HEK293 (cell line): ENCODE results near the gene FMN1.
A peak's percentile ranks its signal among the peaks of the same experiment; 100 is the strongest.

Experiments used
- HOXA7 ChIP-seq: sonication (generic); formaldehyde crosslinking; IDR thresholded peaks from 2 replicates; pipeline ENCODE4 v1.8.1; 2022; ENCODE audit warnings: missing genetic modification reagents, borderline replicate concordance
- YY2 ChIP-seq: fragments of 450-650 bp; formaldehyde crosslinking; IDR thresholded peaks from 2 replicates; pipeline ENCODE4 v1.5.1; 2016; ENCODE audit warnings: missing biosample characterization, missing genetic modification characterization
- ZEB2 ChIP-seq: fragments of 450-650 bp; formaldehyde crosslinking; IDR thresholded peaks from 2 replicates; pipeline ENCODE4 v1.5.1; 2016; ENCODE audit warnings: missing biosample characterization, missing genetic modification characterization
- ZNF10 ChIP-seq: fragments of 450-650 bp; formaldehyde crosslinking; IDR thresholded peaks from 2 replicates; pipeline ENCODE4 v1.5.1; 2017; ENCODE audit warnings: missing biosample characterization, missing genetic modification characterization
- ZNF138 ChIP-seq: fragments of 450-650 bp; formaldehyde crosslinking; IDR thresholded peaks from 2 replicates; pipeline ENCODE4 v1.5.1; 2016; ENCODE audit warnings: missing biosample characterization, missing genetic modification characterization, borderline replicate concordance
- ZNF157 ChIP-seq: fragments of 450-650 bp; formaldehyde crosslinking; IDR thresholded peaks from 2 replicates; pipeline ENCODE4 v1.5.1; 2016; ENCODE audit warnings: missing biosample characterization, missing genetic modification characterization
- ZNF16 ChIP-seq: fragments of 450-650 bp; formaldehyde crosslinking; IDR thresholded peaks from 2 replicates; pipeline ENCODE4 v1.5.1; 2016; ENCODE audit warnings: low read depth, missing biosample characterization, missing genetic modification characterization
- ZNF184 ChIP-seq: fragments of 450-650 bp; IDR thresholded peaks from 2 replicates; pipeline ENCODE4 v1.5.1; 2018; ENCODE audit warnings: missing biosample characterization, mild to moderate bottlenecking, missing genetic modification characterization
- ZNF274 ChIP-seq, 2 experiments: fragments of 200-500 bp in 1 of 2; fragments of 450-650 bp in 1 of 2; sonication (Bioruptor generic) in 1 of 2; formaldehyde crosslinking in 1 of 2; IDR thresholded peaks; 2 replicates each; pipeline versions ENCODE4 v1.5.1 to v1.6.1; 2014 to 2016; ENCODE audit warnings: borderline replicate concordance in 1 of 2, inconsistent platforms in 1 of 2, low read length in 1 of 2, missing biosample characterization in 1 of 2, missing genetic modification characterization in 1 of 2
- ZNF335 ChIP-seq: fragments of 450-650 bp; formaldehyde crosslinking; conservative IDR thresholded peaks from 2 replicates; pipeline ENCODE4 v1.5.1; 2016; ENCODE audit warnings: missing biosample characterization, missing genetic modification characterization
- ZNF37A ChIP-seq: fragments of 450-650 bp; IDR thresholded peaks from 2 replicates; pipeline ENCODE4 v1.5.1; 2018; ENCODE audit warnings: missing biosample characterization, missing genetic modification characterization
- ZNF423 ChIP-seq: fragments of 450-650 bp; formaldehyde crosslinking; IDR thresholded peaks from 2 replicates; pipeline ENCODE4 v1.5.1; 2016; ENCODE audit warnings: missing biosample characterization, missing genetic modification characterization
- ZNF514 ChIP-seq: fragments of 450-650 bp; formaldehyde crosslinking; IDR thresholded peaks from 2 replicates; pipeline ENCODE4 v1.5.1; 2016; ENCODE audit warnings: missing biosample characterization, missing genetic modification characterization
- ZNF549 ChIP-seq: fragments of 450-650 bp; IDR thresholded peaks from 2 replicates; pipeline ENCODE4 v1.5.1; 2018; ENCODE audit warnings: missing biosample characterization, missing genetic modification characterization, mild to moderate bottlenecking, inconsistent platforms, moderate library complexity
- ZNF560 ChIP-seq: fragments of 450-650 bp; formaldehyde crosslinking; IDR thresholded peaks from 2 replicates; pipeline ENCODE4 v1.5.1; 2017; ENCODE audit warnings: missing biosample characterization, missing genetic modification characterization, borderline replicate concordance
- ZNF561 ChIP-seq: fragments of 450-650 bp; IDR thresholded peaks from 2 replicates; pipeline ENCODE4 v1.5.1; 2018; ENCODE audit warnings: missing biosample characterization, missing genetic modification characterization, borderline replicate concordance
- ZNF623 ChIP-seq: fragments of 450-650 bp; formaldehyde crosslinking; IDR thresholded peaks from 2 replicates; pipeline ENCODE4 v1.5.1; 2016; ENCODE audit warnings: missing biosample characterization, missing genetic modification characterization
- ZNF629 ChIP-seq: fragments of 450-650 bp; formaldehyde crosslinking; IDR thresholded peaks from 2 replicates; pipeline ENCODE4 v1.5.1; 2017; ENCODE audit warnings: missing biosample characterization, missing genetic modification characterization
- ZNF660 ChIP-seq: fragments of 450-650 bp; IDR thresholded peaks from 2 replicates; pipeline ENCODE4 v1.5.1; 2018; ENCODE audit warnings: missing biosample characterization, mild to moderate bottlenecking, missing genetic modification characterization
- ZNF677 ChIP-seq: fragments of 450-650 bp; IDR thresholded peaks from 2 replicates; pipeline ENCODE4 v1.5.0; 2018; ENCODE audit warnings: missing biosample characterization, mild to moderate bottlenecking, missing genetic modification characterization, moderate library complexity
- TF ChIP-seq, protein P1 (sequence below): fragments of 450-650 bp; formaldehyde crosslinking; conservative IDR thresholded peaks from 2 replicates; pipeline ENCODE4 v1.5.1; 2016; ENCODE audit warnings: low read depth, missing biosample characterization, missing genetic modification characterization
- TF ChIP-seq, protein P2 (sequence below): IDR thresholded peaks from 2 replicates; pipeline ENCODE4 v1.6.1; 2011; ENCODE audit warnings: mild to moderate bottlenecking, low read depth, low read length, borderline replicate concordance
- TF ChIP-seq, protein P3 (sequence below): fragments of 450-650 bp; formaldehyde crosslinking; IDR thresholded peaks from 2 replicates; pipeline ENCODE4 v1.5.1; 2016; ENCODE audit warnings: missing biosample characterization, missing genetic modification characterization
- TF ChIP-seq, protein P4 (sequence below): fragments of 450-650 bp; formaldehyde crosslinking; IDR thresholded peaks from 2 replicates; pipeline ENCODE4 v1.5.1; 2016; ENCODE audit warnings: missing biosample characterization, missing genetic modification characterization
- TF ChIP-seq, protein P5 (sequence below): fragments of 450-650 bp; formaldehyde crosslinking; IDR thresholded peaks from 2 replicates; pipeline ENCODE4 v1.5.1; 2016; ENCODE audit warnings: missing biosample characterization, missing genetic modification characterization
- TF ChIP-seq, protein P6 (sequence below): fragments of 450-650 bp; formaldehyde crosslinking; IDR thresholded peaks from 2 replicates; pipeline ENCODE4 v1.5.1; 2017; ENCODE audit warnings: missing biosample characterization, missing genetic modification characterization

FMN1 gene

DNA sequence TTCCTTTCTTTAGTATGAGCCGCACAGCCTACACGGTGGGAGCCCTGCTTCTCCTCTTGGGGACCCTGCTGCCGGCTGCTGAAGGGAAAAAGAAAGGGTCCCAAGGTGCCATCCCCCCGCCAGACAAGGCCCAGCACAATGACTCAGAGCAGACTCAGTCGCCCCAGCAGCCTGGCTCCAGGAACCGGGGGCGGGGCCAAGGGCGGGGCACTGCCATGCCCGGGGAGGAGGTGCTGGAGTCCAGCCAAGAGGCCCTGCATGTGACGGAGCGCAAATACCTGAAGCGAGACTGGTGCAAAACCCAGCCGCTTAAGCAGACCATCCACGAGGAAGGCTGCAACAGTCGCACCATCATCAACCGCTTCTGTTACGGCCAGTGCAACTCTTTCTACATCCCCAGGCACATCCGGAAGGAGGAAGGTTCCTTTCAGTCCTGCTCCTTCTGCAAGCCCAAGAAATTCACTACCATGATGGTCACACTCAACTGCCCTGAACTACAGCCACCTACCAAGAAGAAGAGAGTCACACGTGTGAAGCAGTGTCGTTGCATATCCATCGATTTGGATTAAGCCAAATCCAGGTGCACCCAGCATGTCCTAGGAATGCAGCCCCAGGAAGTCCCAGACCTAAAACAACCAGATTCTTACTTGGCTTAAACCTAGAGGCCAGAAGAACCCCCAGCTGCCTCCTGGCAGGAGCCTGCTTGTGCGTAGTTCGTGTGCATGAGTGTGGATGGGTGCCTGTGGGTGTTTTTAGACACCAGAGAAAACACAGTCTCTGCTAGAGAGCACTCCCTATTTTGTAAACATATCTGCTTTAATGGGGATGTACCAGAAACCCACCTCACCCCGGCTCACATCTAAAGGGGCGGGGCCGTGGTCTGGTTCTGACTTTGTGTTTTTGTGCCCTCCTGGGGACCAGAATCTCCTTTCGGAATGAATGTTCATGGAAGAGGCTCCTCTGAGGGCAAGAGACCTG lies 463.5 kb downstream of the FMN1 start (continued):
- TF ChIP-seq ZNF514 (tag by site-specific recombination), result no peak
- TF ChIP-seq ZNF138 (tag by site-specific recombination), result no peak
- no peak for TF ChIP-seq ZNF274 (IDR thresholded peaks at IDR 0.05; ENCODE audit: low read length)
- TF ChIP-seq ZNF274 (tag by site-specific recombination; IDR thresholded peaks at IDR 0.05; ENCODE audit: borderline replicate concordance), result no peak
- TF ChIP-seq ZNF157 (tag by site-specific recombination), result no peak
- TF ChIP-seq, protein P1, sequence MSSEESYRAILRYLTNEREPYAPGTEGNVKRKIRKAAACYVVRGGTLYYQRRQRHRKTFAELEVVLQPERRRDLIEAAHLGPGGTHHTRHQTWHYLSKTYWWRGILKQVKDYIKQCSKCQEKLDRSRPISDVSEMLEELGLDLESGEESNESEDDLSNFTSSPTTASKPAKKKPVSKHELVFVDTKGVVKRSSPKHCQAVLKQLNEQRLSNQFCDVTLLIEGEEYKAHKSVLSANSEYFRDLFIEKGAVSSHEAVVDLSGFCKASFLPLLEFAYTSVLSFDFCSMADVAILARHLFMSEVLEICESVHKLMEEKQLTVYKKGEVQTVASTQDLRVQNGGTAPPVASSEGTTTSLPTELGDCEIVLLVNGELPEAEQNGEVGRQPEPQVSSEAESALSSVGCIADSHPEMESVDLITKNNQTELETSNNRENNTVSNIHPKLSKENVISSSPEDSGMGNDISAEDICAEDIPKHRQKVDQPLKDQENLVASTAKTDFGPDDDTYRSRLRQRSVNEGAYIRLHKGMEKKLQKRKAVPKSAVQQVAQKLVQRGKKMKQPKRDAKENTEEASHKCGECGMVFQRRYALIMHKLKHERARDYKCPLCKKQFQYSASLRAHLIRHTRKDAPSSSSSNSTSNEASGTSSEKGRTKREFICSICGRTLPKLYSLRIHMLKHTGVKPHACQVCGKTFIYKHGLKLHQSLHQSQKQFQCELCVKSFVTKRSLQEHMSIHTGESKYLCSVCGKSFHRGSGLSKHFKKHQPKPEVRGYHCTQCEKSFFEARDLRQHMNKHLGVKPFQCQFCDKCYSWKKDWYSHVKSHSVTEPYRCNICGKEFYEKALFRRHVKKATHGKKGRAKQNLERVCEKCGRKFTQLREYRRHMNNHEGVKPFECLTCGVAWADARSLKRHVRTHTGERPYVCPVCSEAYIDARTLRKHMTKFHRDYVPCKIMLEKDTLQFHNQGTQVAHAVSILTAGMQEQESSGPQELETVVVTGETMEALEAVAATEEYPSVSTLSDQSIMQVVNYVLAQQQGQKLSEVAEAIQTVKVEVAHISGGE (tag by site-specific recombination), result peak; percentile 69
- no peak for TF ChIP-seq ZNF16 (tag by site-specific recombination)
- TF ChIP-seq ZNF37A (tag by site-specific recombination), result no peak
- TF ChIP-seq, protein P2, sequence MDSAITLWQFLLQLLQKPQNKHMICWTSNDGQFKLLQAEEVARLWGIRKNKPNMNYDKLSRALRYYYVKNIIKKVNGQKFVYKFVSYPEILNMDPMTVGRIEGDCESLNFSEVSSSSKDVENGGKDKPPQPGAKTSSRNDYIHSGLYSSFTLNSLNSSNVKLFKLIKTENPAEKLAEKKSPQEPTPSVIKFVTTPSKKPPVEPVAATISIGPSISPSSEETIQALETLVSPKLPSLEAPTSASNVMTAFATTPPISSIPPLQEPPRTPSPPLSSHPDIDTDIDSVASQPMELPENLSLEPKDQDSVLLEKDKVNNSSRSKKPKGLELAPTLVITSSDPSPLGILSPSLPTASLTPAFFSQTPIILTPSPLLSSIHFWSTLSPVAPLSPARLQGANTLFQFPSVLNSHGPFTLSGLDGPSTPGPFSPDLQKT, result no peak
- no peak for TF ChIP-seq ZNF677 (tag by site-specific recombination)
- no peak for TF ChIP-seq YY2 (tag by site-specific recombination)
- no peak for TF ChIP-seq ZNF549
- TF ChIP-seq ZNF660 (tag by site-specific recombination), result no peak
- TF ChIP-seq ZEB2 (tag by site-specific recombination), result 0 out of 2 replicates have a peak, but pooled peaks have one; percentile 29
- no peak for TF ChIP-seq ZNF629 (tag by site-specific recombination)
- TF ChIP-seq, protein P3, sequence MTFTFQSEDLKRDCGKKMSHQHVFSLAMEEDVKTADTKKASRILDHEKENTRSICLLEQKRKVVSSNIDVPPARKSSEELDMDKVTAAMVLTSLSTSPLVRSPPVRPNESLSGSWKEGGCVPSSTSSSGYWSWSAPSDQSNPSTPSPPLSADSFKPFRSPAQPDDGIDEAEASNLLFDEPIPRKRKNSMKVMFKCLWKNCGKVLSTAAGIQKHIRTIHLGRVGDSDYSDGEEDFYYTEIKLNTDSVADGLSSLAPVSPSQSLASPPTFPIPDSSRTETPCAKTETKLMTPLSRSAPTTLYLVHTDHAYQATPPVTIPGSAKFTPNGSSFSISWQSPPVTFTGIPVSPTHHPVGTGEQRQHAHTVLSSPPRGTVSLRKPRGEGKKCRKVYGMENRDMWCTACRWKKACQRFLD (tag by site-specific recombination), result no peak
- TF ChIP-seq ZNF335 (tag by site-specific recombination), result 0 out of 2 replicates have a peak, but pooled peaks have one; percentile 13
- TF ChIP-seq, protein P4, sequence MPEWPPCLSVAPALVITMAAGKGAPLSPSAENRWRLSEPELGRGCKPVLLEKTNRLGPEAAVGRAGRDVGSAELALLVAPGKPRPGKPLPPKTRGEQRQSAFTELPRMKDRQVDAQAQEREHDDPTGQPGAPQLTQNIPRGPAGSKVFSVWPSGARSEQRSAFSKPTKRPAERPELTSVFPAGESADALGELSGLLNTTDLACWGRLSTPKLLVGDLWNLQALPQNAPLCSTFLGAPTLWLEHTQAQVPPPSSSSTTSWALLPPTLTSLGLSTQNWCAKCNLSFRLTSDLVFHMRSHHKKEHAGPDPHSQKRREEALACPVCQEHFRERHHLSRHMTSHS (tag by site-specific recombination), result no peak
- TF ChIP-seq ZNF423 (tag by site-specific recombination), result no peak
- TF ChIP-seq ZNF623 (tag by site-specific recombination), result no peak
- no peak for TF ChIP-seq ZNF561
- TF ChIP-seq, protein P5, sequence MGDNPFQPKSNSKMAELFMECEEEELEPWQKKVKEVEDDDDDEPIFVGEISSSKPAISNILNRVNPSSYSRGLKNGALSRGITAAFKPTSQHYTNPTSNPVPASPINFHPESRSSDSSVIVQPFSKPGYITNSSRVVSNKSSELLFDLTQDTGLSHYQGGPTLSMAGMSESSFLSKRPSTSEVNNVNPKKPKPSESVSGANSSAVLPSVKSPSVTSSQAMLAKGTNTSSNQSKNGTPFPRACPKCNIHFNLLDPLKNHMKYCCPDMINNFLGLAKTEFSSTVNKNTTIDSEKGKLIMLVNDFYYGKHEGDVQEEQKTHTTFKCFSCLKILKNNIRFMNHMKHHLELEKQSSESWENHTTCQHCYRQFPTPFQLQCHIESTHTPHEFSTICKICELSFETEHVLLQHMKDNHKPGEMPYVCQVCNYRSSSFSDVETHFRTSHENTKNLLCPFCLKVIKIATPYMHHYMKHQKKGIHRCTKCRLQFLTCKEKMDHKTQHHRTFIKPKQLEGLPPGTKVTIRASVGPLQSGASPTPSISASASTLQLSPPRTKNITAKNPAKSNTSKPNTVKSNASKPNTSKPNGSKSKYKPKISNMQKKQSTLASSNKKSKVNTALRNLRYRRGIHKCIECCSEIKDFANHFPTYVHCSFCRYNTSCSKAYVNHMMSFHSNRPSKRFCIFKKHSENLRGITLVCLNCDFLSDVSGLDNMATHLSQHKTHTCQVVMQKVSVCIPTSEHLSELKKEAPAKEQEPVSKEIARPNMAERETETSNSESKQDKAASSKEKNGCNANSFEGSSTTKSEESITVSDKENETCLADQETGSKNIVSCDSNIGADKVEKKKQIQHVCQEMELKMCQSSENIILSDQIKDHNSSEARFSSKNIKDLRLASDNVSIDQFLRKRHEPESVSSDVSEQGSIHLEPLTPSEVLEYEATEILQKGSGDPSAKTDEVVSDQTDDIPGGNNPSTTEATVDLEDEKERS (tag by site-specific recombination), result no peak
- no peak for TF ChIP-seq ZNF10
- TF ChIP-seq ZNF184 (tag by site-specific recombination), result no peak
- TF ChIP-seq HOXA7 (CRISPR knock-in tag), result no peak
- TF ChIP-seq ZNF560 (tag by site-specific recombination), result no peak
- TF ChIP-seq, protein P6, sequence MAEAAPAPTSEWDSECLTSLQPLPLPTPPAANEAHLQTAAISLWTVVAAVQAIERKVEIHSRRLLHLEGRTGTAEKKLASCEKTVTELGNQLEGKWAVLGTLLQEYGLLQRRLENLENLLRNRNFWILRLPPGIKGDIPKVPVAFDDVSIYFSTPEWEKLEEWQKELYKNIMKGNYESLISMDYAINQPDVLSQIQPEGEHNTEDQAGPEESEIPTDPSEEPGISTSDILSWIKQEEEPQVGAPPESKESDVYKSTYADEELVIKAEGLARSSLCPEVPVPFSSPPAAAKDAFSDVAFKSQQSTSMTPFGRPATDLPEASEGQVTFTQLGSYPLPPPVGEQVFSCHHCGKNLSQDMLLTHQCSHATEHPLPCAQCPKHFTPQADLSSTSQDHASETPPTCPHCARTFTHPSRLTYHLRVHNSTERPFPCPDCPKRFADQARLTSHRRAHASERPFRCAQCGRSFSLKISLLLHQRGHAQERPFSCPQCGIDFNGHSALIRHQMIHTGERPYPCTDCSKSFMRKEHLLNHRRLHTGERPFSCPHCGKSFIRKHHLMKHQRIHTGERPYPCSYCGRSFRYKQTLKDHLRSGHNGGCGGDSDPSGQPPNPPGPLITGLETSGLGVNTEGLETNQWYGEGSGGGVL (tag by site-specific recombination), result no peak
